GM19455 (cell line): Measurements from ENCODE around the gene ZNF316.

Experiments
- ATAC-seq: cut with Tn5 transposase; IDR thresholded peaks from one replicate; pipeline ENCODE4 v1.9.1; 2021; ENCODE audit not compliant: unreplicated experiment

The ZNF316 gene

GRCh38 chr7:6680146-6680545 lies 43.0 kb downstream of the ZNF316 start:
- no peak for ATAC-seq

- no peak for ATAC-seq
These were observed 54.0 kb downstream of the ZNF316 start for GRCh38 chr7:6691103-6691502.

GRCh38 chr7:6691609-6692106 lies 54.5 kb downstream of the ZNF316 start:
- no peak for ATAC-seq

GRCh38 chr7:6700793-6701192 lies 63.7 kb downstream of the ZNF316 start:
- no peak for ATAC-seq

- ATAC-seq = no peak
These were observed 64.7 kb downstream of the ZNF316 start for GRCh38 chr7:6701860-6702259.
